SK-N-SH (cell line): ENCODE results near the gene TMEM131L. TPM values are rescaled to one million over a fixed set of nuclear protein-coding genes. Genes with fewer than 3 reads are reported as not detected.

Source experiments
- CTCF ChIA-PET: fragments of 300-600, 350-600 bp; formaldehyde crosslinking; extraction: SDS; loops from one replicate; lab custom pipeline; 2021; lab: Yijun Ruan, JAX
- POLR2A ChIA-PET: fragments of 350-600 bp; sonication (Branson Sonifier 250); formaldehyde crosslinking; extraction: SDS; loops from one replicate; lab custom pipeline; 2020; ENCODE audit warnings: antibody characterized with exemption, inconsistent platforms; lab: Yijun Ruan, JAX
- DNase-seq: peaks from one replicate; pipeline ENCODE4 v3.0.0; 2012
- H2AFZ ChIP-seq: fragments of 200-600 bp; sonication (generic); 2 replicates; pipeline ENCODE4 v1.8.1; 2016; ENCODE audit warnings: antibody characterized with exemption, mild to moderate bottlenecking, low read depth
- H3F3A ChIP-seq: fragments of 200-600 bp; sonication (generic); replicated peaks from 2 replicates; pipeline ENCODE3; 2016; ENCODE audit warnings: antibody characterized with exemption, mild to moderate bottlenecking; ENCODE audit not compliant: insufficient read depth
- H3K27ac ChIP-seq, 2 experiments: fragments of 200-500 bp in 1 of 2; fragments of 200-600 bp in 1 of 2; sonication (Bioruptor generic) in 1 of 2; sonication (generic), shearing (Covaris generic) in 1 of 2; 2 replicates each; pipeline versions ENCODE4 v1.5.1 to v1.6.1; 2014 to 2016; ENCODE audit warnings: low read depth in 2 of 2, inconsistent platforms in 1 of 2, low read length in 1 of 2, mild to moderate bottlenecking in 1 of 2, mixed read lengths in 1 of 2
- H3K27me3 ChIP-seq: fragments of 200-600 bp; sonication (generic), shearing (Covaris generic); 2 replicates; pipeline ENCODE4 v1.6.1; 2016; ENCODE audit warnings: mixed run types; ENCODE audit not compliant: insufficient read depth
- H3K36me3 ChIP-seq, 2 experiments: fragments of 200-500 bp in 1 of 2; fragments of 200-600 bp in 1 of 2; sonication (Bioruptor generic) in 1 of 2; sonication (generic) in 1 of 2; replicated peaks in 1 of 2; 2 replicates each; pipeline versions ENCODE3 to v1.5.1; 2014 to 2016; ENCODE audit warnings: low read length in 1 of 2, mild to moderate bottlenecking in 1 of 2; ENCODE audit not compliant: insufficient read depth in 2 of 2, control insufficient read depth in 1 of 2
- H3K4me1 ChIP-seq, 2 experiments: fragments of 200-500 bp in 1 of 2; fragments of 200-600 bp in 1 of 2; sonication (Bioruptor generic) in 1 of 2; sonication (generic), shearing (Covaris generic) in 1 of 2; 2 replicates each; pipeline versions ENCODE4 v1.5.1 to v1.6.1; 2014 to 2016; ENCODE audit warnings: low read depth in 1 of 2, low read length in 1 of 2, mixed run types in 1 of 2; ENCODE audit not compliant: insufficient read depth in 2 of 2, control insufficient read depth in 1 of 2
- H3K4me2 ChIP-seq: fragments of 200-600 bp; sonication (generic), shearing (Covaris generic); 2 replicates; pipeline ENCODE4 v1.6.1; 2017; ENCODE audit warnings: mixed run types
- H3K4me3 ChIP-seq, 2 experiments: fragments of 200-500 bp in 1 of 2; fragments of 200-600 bp in 1 of 2; sonication (Bioruptor generic) in 1 of 2; sonication (generic), shearing (Covaris generic) in 1 of 2; 2 replicates each; pipeline versions ENCODE4 v1.5.1 to v1.8.1; 2014 to 2016; ENCODE audit warnings: low read depth in 2 of 2, inconsistent platforms in 1 of 2, low read length in 1 of 2, mild to moderate bottlenecking in 1 of 2, mixed read lengths in 1 of 2, moderate library complexity in 1 of 2
- H3K79me2 ChIP-seq: fragments of 200-600 bp; sonication (generic); 2 replicates; pipeline ENCODE4 v1.8.1; 2017; ENCODE audit warnings: mild to moderate bottlenecking; ENCODE audit not compliant: insufficient read depth
- H3K9ac ChIP-seq: fragments of 200-600 bp; sonication (generic); 2 replicates; pipeline ENCODE4 v1.6.1; 2017; ENCODE audit warnings: mixed run types
- H3K9me2 ChIP-seq: fragments of 200-600 bp; sonication (generic); 2 replicates; pipeline ENCODE4 v1.6.1; 2017; ENCODE audit warnings: mixed run types
- H3K9me3 ChIP-seq: fragments of 200-600 bp; sonication (generic); 2 replicates; pipeline ENCODE4 v1.6.1; 2017; ENCODE audit warnings: mixed run types, mild to moderate bottlenecking, moderate library complexity
- H4K20me1 ChIP-seq: fragments of 200-600 bp; sonication (generic); 2 replicates; pipeline ENCODE4 v1.6.1; 2017; ENCODE audit warnings: mild to moderate bottlenecking, mixed run types; ENCODE audit not compliant: insufficient read depth
- CHD2 ChIP-seq: fragments of 150-350 bp; IDR thresholded peaks from 2 replicates; pipeline ENCODE4 v1.6.1; 2018; ENCODE audit warnings: low read length; ENCODE audit not compliant: partially characterized antibody
- EZH2phosphoT487 ChIP-seq: fragments of 200-600 bp; sonication (generic); IDR thresholded peaks from 2 replicates; pipeline ENCODE4 v1.6.1; 2017; ENCODE audit warnings: low read depth, mixed run types, mild to moderate bottlenecking, antibody characterized with exemption, moderate library complexity, borderline replicate concordance
- FOXJ3 ChIP-seq: sonication (generic); formaldehyde crosslinking; IDR thresholded peaks from 2 replicates; pipeline ENCODE4 v1.5.1; 2020; ENCODE audit warnings: mild to moderate bottlenecking, missing genetic modification reagents
- GABPA ChIP-seq: IDR thresholded peaks from 2 replicates; pipeline ENCODE4 v1.4.0; 2012; ENCODE audit warnings: low read depth, mild to moderate bottlenecking
- IRF3 ChIP-seq: fragments of 150-350 bp; IDR thresholded peaks from 2 replicates; pipeline ENCODE4 v1.6.1; 2016; ENCODE audit warnings: mild to moderate bottlenecking, low read depth, low read length
- JUND ChIP-seq: IDR thresholded peaks from 2 replicates; pipeline ENCODE4 v1.4.0; 2012
- NFIC ChIP-seq: IDR thresholded peaks from 2 replicates; pipeline ENCODE4 v1.4.0; 2012; ENCODE audit warnings: borderline replicate concordance
- NRF1 ChIP-seq: IDR thresholded peaks from 2 replicates; pipeline ENCODE4 v1.6.1; 2012; ENCODE audit warnings: low read depth, mild to moderate bottlenecking, low read length
- POLR2AphosphoS5 ChIP-seq: IDR thresholded peaks from 2 replicates; pipeline ENCODE4 v1.6.1; 2012; ENCODE audit warnings: low read depth, low read length
- RAD21 ChIP-seq: IDR thresholded peaks from 2 replicates; pipeline ENCODE4 v1.6.1; 2012; ENCODE audit warnings: mild to moderate bottlenecking, low read length
- RCOR1 ChIP-seq: fragments of 150-350 bp; IDR thresholded peaks from 2 replicates; pipeline ENCODE4 v1.6.1; 2017; ENCODE audit warnings: antibody characterized with exemption, low read length
- TEAD4 ChIP-seq: IDR thresholded peaks from 2 replicates; pipeline ENCODE4 v1.4.0; 2012; ENCODE audit warnings: mild to moderate bottlenecking, borderline replicate concordance; ENCODE audit not compliant: insufficient read depth
- USF2 ChIP-seq: fragments of 150-350 bp; IDR thresholded peaks from 2 replicates; pipeline ENCODE4 v1.6.1; 2017; ENCODE audit warnings: antibody characterized with exemption, low read length, low read depth, borderline replicate concordance
- YY1 ChIP-seq: IDR thresholded peaks from 2 replicates; pipeline ENCODE4 v1.4.0; 2012; ENCODE audit warnings: low read depth, mild to moderate bottlenecking
- ZBTB33 ChIP-seq: IDR thresholded peaks from 2 replicates; pipeline ENCODE4 v1.4.0; 2012; ENCODE audit warnings: low read depth, borderline replicate concordance
- WGBS: methylation state at CpG from one replicate; pipeline ENCODE4 v1.1.6; 2017; ENCODE audit warnings: low lambda C conversion rate; 5-methylcytosine and 5-hydroxymethylcytosine counted together
- polyA plus RNA-seq, 3 experiments: library from polyadenylated mRNA; depleted of rRNA; stranded (reverse); fragments of >200 nt; gene quantifications; 2 replicates each; pipeline ENCODE4 v1.2.3, GENCODE V29; 2012

TMEM131L gene
- polyA plus RNA-seq, 1 of the 3 experiments (the other 2 are of a cell fraction): 6.2 TPM

GRCh38 chr4:153520227-153520626 is 54.1 kb downstream of the TMEM131L start:
- Histone ChIP-seq H4K20me1 (no peaks in the 10 kb centered on the region), H3K27me3 (no peaks in the 10 kb centered on the region), H3K27ac (no peak overlapping the region), H3K4me1 (peaks cover 0 to 3% of the 10 kb centered on the region in 2 experiments; a peak in 2 of 4 replicates), H3K9ac (no peak overlapping the region), H3K4me2 (no peak overlapping the region), H3K9me2 (no peaks in the 10 kb centered on the region), H3K4me3 (no peak overlapping the region), H3F3A (peaks cover 4% of the 10 kb centered on the region)
- POLR2A ChIA-PET: no interaction called here
- CTCF ChIA-PET: interaction anchor here (1.0 kb wide), 1 partner anchor 177 kb away, joined by 3 read pairs; no protein-coding TSS in a partner anchor
- DNase-seq: no peak
- no peak for TF ChIP-seq YY1
- TF ChIP-seq RAD21: no peak
- no peak for TF ChIP-seq USF2
- no peak for TF ChIP-seq FOXJ3 (CRISPR knock-in tag)
- TF ChIP-seq NRF1: no peak
- TF ChIP-seq TEAD4: no peak
- no peak for TF ChIP-seq ZBTB33
- TF ChIP-seq EZH2phosphoT487: no peak
- TF ChIP-seq JUND: no peak
- TF ChIP-seq RCOR1: no peak
- no peak for TF ChIP-seq GABPA
- TF ChIP-seq CHD2: no peak
- TF ChIP-seq NFIC: no peak
- TF ChIP-seq IRF3: no peak
- no peak for TF ChIP-seq POLR2AphosphoS5
- TF ChIP-seq, all 33 proteins: peak for 0
- H3K79me2 ChIP-seq: peaks cover under 1% of the 10 kb centered on the region; the same call in 1 of the 2 replicates
- no peaks in the 10 kb centered on the region for H3K9me3 ChIP-seq
- WGBS: 94% methylated on average over 4 of the region's 4 CpGs
- H3K36me3 ChIP-seq: no peaks in the 10 kb centered on the region
- H2AFZ ChIP-seq: no peak overlapping the region
